KMS-11 (cell line): ENCODE measurements around the gene HERPUD1.

ENCODE experiments used
- H2AFZ ChIP-seq: fragments of 200-600 bp; sonication (generic); 2 replicates; pipeline ENCODE4 v1.6.1; 2016; ENCODE audit warnings: antibody characterized with exemption, mixed run types, low read depth
- H3K27ac ChIP-seq: fragments of 200-600 bp; sonication (generic); 2 replicates; pipeline ENCODE4 v1.6.1; 2016; ENCODE audit warnings: mild to moderate bottlenecking, mixed run types
- H3K27me3 ChIP-seq: fragments of 200-600 bp; sonication (generic); 2 replicates; pipeline ENCODE4 v1.6.1; 2017; ENCODE audit warnings: mild to moderate bottlenecking, low read depth, mixed run types, moderate library complexity; ENCODE audit not compliant: insufficient read depth
- H3K36me3 ChIP-seq: fragments of 200-600 bp; sonication (generic); 2 replicates; pipeline ENCODE4 v1.6.1; 2017; ENCODE audit warnings: mild to moderate bottlenecking, mixed run types; ENCODE audit not compliant: insufficient read depth
- H3K4me1 ChIP-seq: fragments of 200-600 bp; sonication (generic); 2 replicates; pipeline ENCODE4 v1.6.1; 2016; ENCODE audit warnings: mild to moderate bottlenecking, low read depth, mixed run types; ENCODE audit not compliant: poor library complexity, severe bottlenecking
- H3K4me2 ChIP-seq: fragments of 200-600 bp; sonication (generic); 2 replicates; pipeline ENCODE4 v1.7.0; 2016; ENCODE audit warnings: mild to moderate bottlenecking, mixed run types
- H3K4me3 ChIP-seq: fragments of 200-600 bp; sonication (generic); IDR thresholded peaks from 2 replicates; pipeline ENCODE4 v1.6.1; 2017; ENCODE audit warnings: low read depth, low read length, mixed read lengths; ENCODE audit not compliant: insufficient read depth
- H3K79me2 ChIP-seq: fragments of 200-600 bp; sonication (generic); 2 replicates; pipeline ENCODE4 v1.6.1; 2016; ENCODE audit warnings: low read depth, mixed run types; ENCODE audit not compliant: insufficient read depth
- H3K9ac ChIP-seq: fragments of 200-600 bp; sonication (generic); 2 replicates; pipeline ENCODE4 v1.6.1; 2016; ENCODE audit warnings: mild to moderate bottlenecking, mixed run types
- H4K20me1 ChIP-seq: fragments of 200-600 bp; sonication (generic); 2 replicates; pipeline ENCODE4 v1.6.1; 2016; ENCODE audit warnings: mild to moderate bottlenecking, mixed run types; ENCODE audit not compliant: insufficient read depth
- CTCF ChIP-seq: fragments of 200-600 bp; sonication (generic); conservative IDR thresholded peaks from 2 replicates; pipeline ENCODE4 v1.6.1; 2017; ENCODE audit warnings: low read depth, mild to moderate bottlenecking, antibody characterized with exemption, low read length, moderate library complexity, mixed read lengths

The HERPUD1 gene

GRCh38 chr16:56889206-56889605 is 42.7 kb upstream of the HERPUD1 start:
- H3K27me3 ChIP-seq, result no peaks in the 10 kb centered on the region
- H3K9ac ChIP-seq, result no peak overlapping the region
- H3K27ac ChIP-seq, result no peak overlapping the region
- H2AFZ ChIP-seq, result no peak overlapping the region
- H3K4me3 ChIP-seq, result no peak overlapping the region
- TF ChIP-seq CTCF, result no peak
- H4K20me1 ChIP-seq, result no peaks in the 10 kb centered on the region
- no peaks in the 10 kb centered on the region for H3K4me1 ChIP-seq
- no peak overlapping the region for H3K4me2 ChIP-seq
- no peaks in the 10 kb centered on the region for H3K36me3 ChIP-seq
- no peaks in the 10 kb centered on the region for H3K79me2 ChIP-seq

- Histone ChIP-seq H3K79me2 (no peaks in the 10 kb centered on the region), H4K20me1 (no peaks in the 10 kb centered on the region), H3K27me3 (no peaks in the 10 kb centered on the region), H3K4me2 (no peak overlapping the region), H3K4me3 (no peak overlapping the region), H2AFZ (no peak overlapping the region), H3K4me1 (peaks cover 5% of the 10 kb centered on the region), H3K9ac (no peak overlapping the region), H3K27ac (no peak overlapping the region), H3K36me3 (no peaks in the 10 kb centered on the region)
- TF ChIP-seq CTCF, result no peak
These were observed 40.3 kb upstream of the HERPUD1 start for GRCh38 chr16:56891685-56892084.

GRCh38 chr16:56892705-56893104 is 39.2 kb upstream of the HERPUD1 start:
- no peak overlapping the region for H3K4me3 ChIP-seq
- H3K27ac ChIP-seq, result no peak overlapping the region
- no peaks in the 10 kb centered on the region for H3K27me3 ChIP-seq
- no peak for TF ChIP-seq CTCF
- no peaks in the 10 kb centered on the region for H3K79me2 ChIP-seq
- no peak overlapping the region for H2AFZ ChIP-seq
- H3K4me2 ChIP-seq, result no peak overlapping the region
- no peaks in the 10 kb centered on the region for H4K20me1 ChIP-seq
- H3K9ac ChIP-seq, result no peak overlapping the region
- H3K36me3 ChIP-seq, result no peaks in the 10 kb centered on the region
- H3K4me1 ChIP-seq, result peaks cover 15% of the 10 kb centered on the region

- no peaks in the 10 kb centered on the region for H3K79me2 ChIP-seq
- peaks cover 16% of the 10 kb centered on the region for H3K4me1 ChIP-seq
- no peaks in the 10 kb centered on the region for H4K20me1 ChIP-seq
- no peaks in the 10 kb centered on the region for H3K27me3 ChIP-seq
- H3K36me3 ChIP-seq, result no peaks in the 10 kb centered on the region
- no peak overlapping the region for H3K27ac ChIP-seq
- TF ChIP-seq CTCF, result no peak
- no peak overlapping the region for H3K4me2 ChIP-seq
- no peak overlapping the region for H2AFZ ChIP-seq
- H3K4me3 ChIP-seq, result no peak overlapping the region
- H3K9ac ChIP-seq, result no peak overlapping the region
These were observed 37.5 kb upstream of the HERPUD1 start for GRCh38 chr16:56894331-56894917.

GRCh38 chr16:56895813-56896212 is 36.1 kb upstream of the HERPUD1 start:
- Histone ChIP-seq H3K36me3 (no peaks in the 10 kb centered on the region), H3K4me2 (no peak overlapping the region), H4K20me1 (no peaks in the 10 kb centered on the region), H2AFZ (no peak overlapping the region), H3K9ac (no peak overlapping the region), H3K27ac (no peak overlapping the region), H3K4me1 (peaks cover 16% of the 10 kb centered on the region), H3K4me3 (no peak overlapping the region), H3K79me2 (no peaks in the 10 kb centered on the region), H3K27me3 (no peaks in the 10 kb centered on the region)
- no peak for TF ChIP-seq CTCF
